ENCODE measurements around the gene ACP3.
"Not testable (repeated sequence)": the region's sequence is repeated elsewhere in the genome, so short reads cannot be mapped to it uniquely, and the experiment has no call there.

The ACP3 gene

DNA sequence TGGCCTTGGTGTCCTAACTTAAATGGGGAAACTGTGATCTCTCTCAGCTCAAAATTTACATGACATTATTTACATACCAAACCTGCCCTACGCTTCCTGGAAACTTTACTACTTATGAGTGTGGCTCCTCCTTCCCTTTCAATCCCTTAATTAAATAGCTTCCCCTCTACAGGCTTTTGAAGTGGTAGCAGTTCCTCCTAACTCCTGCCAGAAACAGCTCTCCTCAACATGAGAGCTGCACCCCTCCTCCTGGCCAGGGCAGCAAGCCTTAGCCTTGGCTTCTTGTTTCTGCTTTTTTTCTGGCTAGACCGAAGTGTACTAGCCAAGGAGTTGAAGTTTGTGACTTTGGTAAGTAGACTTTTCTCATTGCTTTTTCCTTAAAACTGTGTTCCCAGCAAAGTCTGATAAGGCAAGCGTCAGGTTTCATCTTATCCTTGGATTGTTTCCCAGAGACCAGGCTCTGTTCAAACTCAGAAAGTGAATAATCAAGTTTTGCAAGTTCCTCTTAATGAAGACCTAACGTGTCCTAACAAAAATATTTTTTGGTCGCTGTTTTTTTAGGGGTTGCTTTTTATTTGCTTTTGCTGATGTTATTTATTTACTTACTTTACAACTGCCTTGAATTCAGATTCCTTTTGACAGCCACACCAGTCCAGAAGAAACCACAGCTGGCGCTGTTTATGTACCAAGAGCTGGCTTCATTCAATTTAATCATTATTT lies at the start of gene ACP3:
Gene ACP3 (plus strand): TSS at position 179 of the 720 bp plus-strand sequence. CDS start 50 bp downstream, at position 229.
- no peak for DNase-seq (ENCODE audit: low read depth in 4 of 4, low spot score in 1 of 4)

- DNase-seq (ENCODE audit: low read depth in 4 of 4, low spot score in 1 of 4): no peak
These were observed 48.3 kb upstream of the ACP3 start for GRCh38 chr3:132268956-132269355.

GRCh38 chr3:132273036-132273435 lies 44.2 kb upstream of the ACP3 start:
- DNase-seq (ENCODE audit: low read depth in 4 of 4, low spot score in 1 of 4): no peak

- no peak for DNase-seq (ENCODE audit: low read depth in 4 of 4, low spot score in 1 of 4)
These were observed 40.8 kb upstream of the ACP3 start for GRCh38 chr3:132276228-132276906.

GRCh38 chr3:132279030-132279429 lies 38.2 kb upstream of the ACP3 start:
- no peak for DNase-seq (ENCODE audit: low read depth in 4 of 4, low spot score in 1 of 4)

DNA sequence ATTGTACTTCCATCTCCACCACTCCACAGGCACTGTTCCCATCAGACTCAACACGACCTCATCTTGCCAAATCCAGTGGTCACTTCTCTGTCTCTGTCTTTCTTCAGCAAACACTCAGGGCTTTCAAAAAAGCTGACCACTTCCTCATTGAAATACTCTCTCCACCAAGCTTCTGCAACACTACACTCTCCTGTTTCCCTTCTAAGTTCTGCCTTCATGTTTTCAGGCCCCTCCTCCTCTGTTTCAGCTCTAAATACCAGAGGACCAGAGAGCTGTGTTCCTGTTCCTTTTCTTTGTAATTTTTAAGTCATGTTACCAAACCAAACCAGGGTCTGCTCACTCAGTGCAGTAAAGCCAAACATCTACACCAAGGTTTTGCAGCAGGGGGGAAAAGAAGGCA lies 33.8 kb upstream of the ACP3 start:
- no peak for DNase-seq (ENCODE audit: low read depth in 4 of 4, low spot score in 1 of 4)

DNA sequence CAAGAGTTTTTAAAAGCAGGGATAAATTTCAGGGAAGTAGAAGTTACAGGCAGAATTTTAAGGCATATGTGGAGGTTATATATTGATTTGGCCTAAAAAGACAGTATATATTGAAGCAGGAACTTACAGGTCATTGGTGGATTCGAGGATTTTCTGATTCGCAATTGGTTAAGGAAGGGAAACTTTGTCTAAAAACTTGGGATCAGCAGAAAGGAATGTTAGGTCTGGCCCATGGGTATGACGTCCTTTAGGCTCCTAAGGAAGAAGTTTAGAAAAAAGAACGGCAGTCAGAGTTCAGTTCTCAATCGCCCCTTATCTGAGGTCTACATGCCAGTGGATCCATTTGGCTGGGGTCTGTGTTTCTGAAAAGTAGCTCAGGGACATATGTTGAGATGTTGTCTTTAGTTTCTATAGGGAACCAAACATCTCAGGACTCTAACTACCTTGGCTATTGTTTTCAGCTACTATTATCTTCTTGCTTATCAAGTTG lies 33.2 kb upstream of the ACP3 start:
- no peak for DNase-seq (ENCODE audit: low read depth in 4 of 4, low spot score in 1 of 4)

GRCh38 chr3:132284781-132285619 lies 32.2 kb upstream of the ACP3 start:
- DNase-seq (ENCODE audit: low read depth in 4 of 4, low spot score in 1 of 4): no peak

DNA sequence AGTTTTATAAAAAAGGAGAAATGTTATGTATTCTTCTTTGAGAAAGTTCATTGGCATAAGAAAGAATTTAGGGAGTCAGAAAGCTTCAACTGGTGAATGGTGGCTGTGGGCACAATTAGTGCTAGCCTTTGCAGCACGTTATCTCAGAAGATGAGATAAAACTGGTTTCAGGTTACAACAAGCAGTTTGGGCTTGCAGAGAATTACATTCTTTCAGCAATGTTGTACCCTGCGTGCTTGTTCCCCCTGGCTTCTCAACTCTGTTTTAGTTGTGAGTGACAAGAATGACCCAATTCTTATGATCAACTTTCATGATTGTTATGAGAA lies 31.6 kb upstream of the ACP3 start:
- no peak for DNase-seq (ENCODE audit: low read depth in 4 of 4, low spot score in 1 of 4)

- DNase-seq (ENCODE audit: low read depth in 4 of 4, low spot score in 1 of 4): no peak
These were observed 31.2 kb upstream of the ACP3 start for GRCh38 chr3:132286035-132286434.

DNA sequence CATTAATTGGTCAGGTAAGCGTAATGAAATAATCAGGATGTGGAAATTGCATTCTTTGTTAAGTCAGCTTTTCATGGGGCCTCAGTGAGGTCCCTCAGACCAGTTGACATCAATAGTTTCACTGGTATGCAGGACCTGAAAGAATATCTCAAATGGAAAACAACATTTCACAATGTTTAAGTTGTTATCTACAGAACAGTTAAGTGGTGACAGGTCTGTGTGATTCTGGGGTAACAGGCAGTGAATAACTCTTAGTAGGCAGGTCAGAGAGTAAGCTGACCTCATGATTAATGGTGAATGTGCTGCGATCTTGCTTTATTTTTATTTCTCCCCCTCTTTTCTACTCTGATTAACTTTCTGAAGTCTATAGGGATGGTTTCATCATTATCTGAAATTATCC lies 28.9 kb upstream of the ACP3 start:
- no peak for DNase-seq (ENCODE audit: low read depth in 4 of 4, low spot score in 1 of 4)

DNA sequence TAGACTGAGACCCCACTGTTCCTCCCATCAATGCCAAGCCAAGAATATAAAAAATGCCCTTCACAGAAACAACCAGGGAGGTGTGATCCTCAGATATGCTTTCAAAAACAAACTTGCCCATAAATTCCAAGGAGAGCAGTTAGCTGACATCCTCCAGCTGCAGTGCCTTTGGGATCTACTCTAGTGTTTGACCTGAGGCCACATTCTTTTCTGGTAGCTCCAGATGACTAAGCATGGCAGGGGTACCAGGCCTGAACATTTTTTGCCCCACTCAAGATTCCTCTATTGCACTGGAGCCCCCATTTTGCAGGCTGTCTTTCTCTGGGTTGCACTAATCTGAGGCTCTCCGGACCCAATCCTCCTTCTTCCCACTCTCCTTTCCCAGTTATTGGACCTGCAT lies 27.9 kb upstream of the ACP3 start:
- no peak for DNase-seq (ENCODE audit: low read depth in 4 of 4, low spot score in 1 of 4)

DNA sequence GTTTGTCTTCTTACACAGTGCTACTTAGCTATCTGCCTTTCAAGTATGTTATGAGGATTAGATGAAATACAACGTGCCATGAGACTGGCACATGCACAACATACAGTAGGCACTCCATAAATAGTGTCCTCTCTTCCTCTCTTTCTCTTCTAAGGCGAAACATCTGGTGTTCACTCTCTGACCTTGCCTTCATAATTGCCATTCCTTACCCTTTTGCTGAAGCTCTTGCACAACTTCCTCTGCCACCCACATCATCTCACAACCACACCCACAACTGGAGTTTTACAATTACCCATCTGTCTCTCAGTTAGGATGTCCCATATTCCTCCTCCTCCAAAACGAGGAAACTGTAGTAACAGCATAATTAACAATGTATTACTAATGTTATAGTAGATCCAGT lies 26.4 kb upstream of the ACP3 start:
- DNase-seq (ENCODE audit: low read depth in 4 of 4, low spot score in 1 of 4): no peak

GRCh38 chr3:132292042-132292441 lies 25.2 kb upstream of the ACP3 start:
- no peak for DNase-seq (ENCODE audit: low read depth in 4 of 4, low spot score in 1 of 4)

DNA sequence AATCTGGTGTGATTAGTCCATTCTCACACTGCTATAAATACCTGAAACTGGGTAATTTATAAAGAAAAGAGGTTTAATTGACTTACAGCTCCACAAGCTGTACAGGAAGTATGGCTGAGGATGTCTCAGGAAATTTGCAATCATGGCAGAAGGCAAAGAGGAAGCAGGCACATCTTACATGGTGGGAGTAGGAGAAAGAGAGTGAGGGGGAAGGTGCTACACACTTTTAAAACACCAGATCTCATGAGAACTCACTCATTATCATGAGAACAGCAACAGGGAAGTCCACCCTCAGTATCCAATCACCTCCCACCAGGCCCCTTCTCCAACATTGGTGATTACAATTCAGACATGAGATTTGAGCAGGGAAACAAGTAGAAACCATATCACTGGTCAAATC lies 24.0 kb upstream of the ACP3 start:
- no peak for DNase-seq (ENCODE audit: low read depth in 4 of 4, low spot score in 1 of 4)

- DNase-seq (ENCODE audit: low read depth in 4 of 4, low spot score in 1 of 4): no peak
These were observed 22.3 kb upstream of the ACP3 start for GRCh38 chr3:132294906-132295305.

GRCh38 chr3:132303336-132304201 lies 13.6 kb upstream of the ACP3 start:
- DNase-seq (ENCODE audit: low read depth in 4 of 4, low spot score in 1 of 4): not testable (repeated sequence)

- DNase-seq (ENCODE audit: low read depth in 4 of 4, low spot score in 1 of 4): not testable (repeated sequence)
These were observed 12.9 kb upstream of the ACP3 start for GRCh38 chr3:132304351-132304750.

GRCh38 chr3:132310057-132310456 lies 7.2 kb upstream of the ACP3 start:
- not testable (repeated sequence) for DNase-seq (ENCODE audit: low read depth in 4 of 4, low spot score in 1 of 4)

- DNase-seq (ENCODE audit: low read depth in 4 of 4, low spot score in 1 of 4): no peak
These were observed 5.9 kb upstream of the ACP3 start for GRCh38 chr3:132311316-132311715.

DNA sequence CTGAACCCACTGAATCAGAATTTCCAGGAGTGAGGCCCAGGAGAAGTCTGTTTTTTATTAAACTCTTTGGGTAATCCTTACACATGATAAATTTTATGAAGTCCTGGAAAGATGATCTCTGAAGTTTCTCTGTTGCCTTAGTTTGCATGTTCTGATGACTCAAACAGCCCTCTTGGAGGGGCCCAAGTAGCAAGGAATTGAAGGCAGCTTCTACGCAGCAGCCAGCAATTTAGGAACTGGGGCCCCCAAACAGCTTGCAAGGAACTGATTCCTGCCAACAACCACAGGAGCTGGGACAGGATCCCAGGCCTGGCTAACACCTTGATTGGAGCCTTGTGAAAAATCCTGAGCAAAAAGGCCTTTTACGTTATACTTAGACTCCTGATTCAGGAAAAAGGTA lies 5.4 kb upstream of the ACP3 start:
- no peak for DNase-seq (ENCODE audit: low read depth in 4 of 4, low spot score in 1 of 4)
